ENCODE data around the gene ARGLU1.

DNA sequence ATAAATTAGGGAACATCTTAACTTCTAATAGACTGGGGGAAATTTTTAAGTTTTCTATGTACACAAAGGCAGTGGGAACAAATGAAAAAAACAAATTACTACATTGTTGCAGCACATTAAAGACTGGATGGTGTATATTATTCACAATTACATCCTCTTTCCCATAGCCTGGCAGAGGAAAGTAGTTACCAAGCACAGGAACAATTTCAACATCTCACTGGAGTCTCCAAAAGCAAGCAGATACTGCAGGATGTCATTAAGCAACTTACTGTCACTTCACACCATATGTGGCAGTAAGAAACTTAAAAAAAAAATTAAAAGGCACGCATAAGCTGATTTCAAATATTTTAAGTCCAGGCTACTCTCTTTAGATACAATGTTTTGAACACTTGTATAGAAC lies 26.1 kb downstream of the ARGLU1 start:
- no peak for TF ChIP-seq POLR2A (IDR thresholded peaks at IDR 0.05)
- TF ChIP-seq, protein P1, sequence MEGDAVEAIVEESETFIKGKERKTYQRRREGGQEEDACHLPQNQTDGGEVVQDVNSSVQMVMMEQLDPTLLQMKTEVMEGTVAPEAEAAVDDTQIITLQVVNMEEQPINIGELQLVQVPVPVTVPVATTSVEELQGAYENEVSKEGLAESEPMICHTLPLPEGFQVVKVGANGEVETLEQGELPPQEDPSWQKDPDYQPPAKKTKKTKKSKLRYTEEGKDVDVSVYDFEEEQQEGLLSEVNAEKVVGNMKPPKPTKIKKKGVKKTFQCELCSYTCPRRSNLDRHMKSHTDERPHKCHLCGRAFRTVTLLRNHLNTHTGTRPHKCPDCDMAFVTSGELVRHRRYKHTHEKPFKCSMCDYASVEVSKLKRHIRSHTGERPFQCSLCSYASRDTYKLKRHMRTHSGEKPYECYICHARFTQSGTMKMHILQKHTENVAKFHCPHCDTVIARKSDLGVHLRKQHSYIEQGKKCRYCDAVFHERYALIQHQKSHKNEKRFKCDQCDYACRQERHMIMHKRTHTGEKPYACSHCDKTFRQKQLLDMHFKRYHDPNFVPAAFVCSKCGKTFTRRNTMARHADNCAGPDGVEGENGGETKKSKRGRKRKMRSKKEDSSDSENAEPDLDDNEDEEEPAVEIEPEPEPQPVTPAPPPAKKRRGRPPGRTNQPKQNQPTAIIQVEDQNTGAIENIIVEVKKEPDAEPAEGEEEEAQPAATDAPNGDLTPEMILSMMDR (IDR thresholded peaks at IDR 0.05), result no peak

Data from suprapubic skin (tissue), 3 donors.